ENCODE data around the gene BLTP3B.

DNA sequence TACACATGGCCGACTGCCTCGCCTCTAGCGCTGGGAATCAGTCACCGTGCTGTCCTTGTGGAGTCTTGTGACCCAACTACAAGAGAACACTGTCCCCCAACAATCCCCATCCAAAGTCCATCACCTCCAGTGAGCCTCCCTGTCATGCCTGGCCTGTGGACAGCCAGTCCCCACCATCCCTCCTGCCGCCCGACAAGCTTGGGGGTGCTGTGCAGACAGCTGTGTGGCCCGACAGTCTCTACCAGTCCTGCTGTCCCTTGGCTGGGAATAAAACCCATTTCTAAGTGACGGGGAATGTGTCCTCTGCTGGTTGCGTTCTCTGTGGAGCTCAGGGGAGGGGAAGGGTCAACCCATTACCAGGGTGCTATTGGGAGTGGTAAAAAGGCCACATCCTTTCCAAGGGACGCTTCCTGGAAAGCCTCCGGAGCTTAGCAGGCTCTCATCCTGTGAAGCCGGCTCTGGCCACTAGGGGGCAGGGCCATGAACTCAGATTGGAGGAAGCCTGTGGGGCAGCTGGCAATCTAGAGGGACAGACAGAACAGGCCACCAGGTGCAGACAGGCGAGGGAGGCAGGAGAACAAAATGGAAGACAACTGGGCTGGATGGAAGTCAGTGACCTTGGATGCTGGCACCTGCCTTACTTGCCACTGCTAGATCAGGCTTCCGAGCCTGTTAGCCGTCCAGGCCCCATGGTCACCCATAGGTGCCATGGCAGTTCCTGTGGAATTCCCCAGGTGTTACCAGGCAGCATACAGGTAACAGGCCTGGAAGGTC is 12.0 kb upstream of the BLTP3B start:
- TF ChIP-seq, protein P1, sequence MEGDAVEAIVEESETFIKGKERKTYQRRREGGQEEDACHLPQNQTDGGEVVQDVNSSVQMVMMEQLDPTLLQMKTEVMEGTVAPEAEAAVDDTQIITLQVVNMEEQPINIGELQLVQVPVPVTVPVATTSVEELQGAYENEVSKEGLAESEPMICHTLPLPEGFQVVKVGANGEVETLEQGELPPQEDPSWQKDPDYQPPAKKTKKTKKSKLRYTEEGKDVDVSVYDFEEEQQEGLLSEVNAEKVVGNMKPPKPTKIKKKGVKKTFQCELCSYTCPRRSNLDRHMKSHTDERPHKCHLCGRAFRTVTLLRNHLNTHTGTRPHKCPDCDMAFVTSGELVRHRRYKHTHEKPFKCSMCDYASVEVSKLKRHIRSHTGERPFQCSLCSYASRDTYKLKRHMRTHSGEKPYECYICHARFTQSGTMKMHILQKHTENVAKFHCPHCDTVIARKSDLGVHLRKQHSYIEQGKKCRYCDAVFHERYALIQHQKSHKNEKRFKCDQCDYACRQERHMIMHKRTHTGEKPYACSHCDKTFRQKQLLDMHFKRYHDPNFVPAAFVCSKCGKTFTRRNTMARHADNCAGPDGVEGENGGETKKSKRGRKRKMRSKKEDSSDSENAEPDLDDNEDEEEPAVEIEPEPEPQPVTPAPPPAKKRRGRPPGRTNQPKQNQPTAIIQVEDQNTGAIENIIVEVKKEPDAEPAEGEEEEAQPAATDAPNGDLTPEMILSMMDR (optimal IDR thresholded peaks at IDR 0.05 in 1 of 3, IDR thresholded peaks at IDR 0.05 in 1 of 3, conservative IDR thresholded peaks at IDR 0.05 in 1 of 3; ENCODE audit: extremely low read depth in 1 of 3, insufficient read depth in 2 of 3, low read length in 3 of 3): peak; percentile 69 to 94 (median 94)
- TF ChIP-seq EZH2 (IDR thresholded peaks at IDR 0.05; ENCODE audit: low read length): no peak

All from keratinocyte (primary cell).